GM19240 (cell line): ENCODE data around the gene CLEC18B.
"Not testable (repeated sequence)": the region's sequence is repeated elsewhere in the genome, so short reads cannot be mapped to it uniquely, and the experiment has no call there.

Experiments
- DNase-seq: peaks from one replicate; pipeline ENCODE4 v3.0.0; 2011; ENCODE audit warnings: low spot score; ENCODE audit not compliant: insufficient read length

Gene CLEC18B

GRCh38 chr16:74361646-74362610 is 59.4 kb downstream of the CLEC18B start:
- DNase-seq, result not testable (repeated sequence)
